Heart right ventricle (tissue), 12 donors: ENCODE data around the gene KRTAP4-5. TPM values are rescaled to one million over a fixed set of nuclear protein-coding genes. Genes with fewer than 3 reads are reported as not detected.

Experiments used
- polyA plus RNA-seq, 2 donors: library from polyadenylated mRNA; stranded (reverse); fragments of 200-250 nt; gene quantifications; one replicate each; pipeline ENCODE4 v1.2.3, GENCODE V29; 2013
- total RNA-seq, 10 donors: library from RNA; stranded (reverse); fragmentation: NEBNext Ultra II Directional in 3 of 10; extraction: Animal tissue kit (Norgen Biotek cat#: 25700) in 3 of 10; gene quantifications; one replicate each; pipeline versions ENCODE4 v1.2.1 to v1.2.4, GENCODE V29; 2021 to 2023
- donor health status: ischemic (EF 13 %, LVEDD 7.1; RV severe dilation, severe dysfunction).
- donor health status: healthy with polysubstance abuse.
- donor health status: DM: no; HTN: yes; CAD: no.
- donor health status: DM: no; HTN: no; CAD: no.
- donor health status: ischemic (EF 25% LVEDD 6.9; RV normal size, moderate dysfunction).
- donor health status: ischemic (EF 25% LVEDD 5.7; RV mildly dilated, moderate dysfunction).
- donor health status: healthy.
- donor health status: nonischemic (EF 11% LVEDD 7.7; RV severe dilation, severe dysfunction).
- donor health status: DM: yes; HTN: yes; CAD: no.
- donor health status: PGD.
- donor health status: ischemic (EF 29% LVEDD 5.4; RV normal size, mild dysfunction).
- donor health status: nonischemic (EF 23%, LVEDD 6.1; RV moderate dilation, normal function).

Gene KRTAP4-5
- total and polyA plus RNA-seq, 12 donors = not detected

Other genes with a start within 250 kb of the KRTAP4-5 start
Only the 30 nearest of the 40 such genes appear.
- not detected for gene KRTAP3-2, start 149.9 kb downstream of the KRTAP4-5 start, total RNA-seq
- not detected for gene KRTAP3-2, start 149.9 kb downstream of the KRTAP4-5 start, polyA plus RNA-seq
- gene KRTAP3-1, start 140.7 kb downstream of the KRTAP4-5 start, total RNA-seq = not detected
- not detected for gene KRTAP3-1, start 140.7 kb downstream of the KRTAP4-5 start, polyA plus RNA-seq
- gene KRTAP1-5, start 122.6 kb downstream of the KRTAP4-5 start, total RNA-seq = not detected
- not detected for gene KRTAP1-5, start 122.6 kb downstream of the KRTAP4-5 start, polyA plus RNA-seq
- not detected for gene KRTAP1-4, start 119.6 kb downstream of the KRTAP4-5 start, total RNA-seq
- gene KRTAP1-4, start 119.6 kb downstream of the KRTAP4-5 start, polyA plus RNA-seq = not detected
- gene KRTAP1-3, start 115.0 kb downstream of the KRTAP4-5 start, total RNA-seq = not detected
- gene KRTAP1-3, start 115.0 kb downstream of the KRTAP4-5 start, polyA plus RNA-seq = not detected
- not detected for gene KRTAP1-1, start 108.4 kb downstream of the KRTAP4-5 start, total RNA-seq
- not detected for gene KRTAP1-1, start 108.4 kb downstream of the KRTAP4-5 start, polyA plus RNA-seq
- not detected for gene KRTAP2-1, start 102.5 kb downstream of the KRTAP4-5 start, total RNA-seq
- gene KRTAP2-1, start 102.5 kb downstream of the KRTAP4-5 start, polyA plus RNA-seq = not detected
- not detected for gene KRTAP2-2, start 94.6 kb downstream of the KRTAP4-5 start, total RNA-seq
- gene KRTAP2-2, start 94.6 kb downstream of the KRTAP4-5 start, polyA plus RNA-seq = not detected
- gene KRTAP2-3, start 89.7 kb downstream of the KRTAP4-5 start, total RNA-seq = not detected
- gene KRTAP2-3, start 89.7 kb downstream of the KRTAP4-5 start, polyA plus RNA-seq = not detected
- not detected for gene KRTAP2-4, start 83.9 kb downstream of the KRTAP4-5 start, total RNA-seq
- not detected for gene KRTAP2-4, start 83.9 kb downstream of the KRTAP4-5 start, polyA plus RNA-seq
- not detected for gene KRTAP4-7, start 65.7 kb downstream of the KRTAP4-5 start, total RNA-seq
- not detected for gene KRTAP4-7, start 65.7 kb downstream of the KRTAP4-5 start, polyA plus RNA-seq
- gene KRTAP4-8, start 51.7 kb downstream of the KRTAP4-5 start, total RNA-seq = not detected
- not detected for gene KRTAP4-8, start 51.7 kb downstream of the KRTAP4-5 start, polyA plus RNA-seq
- gene KRTAP4-16, start 47.6 kb downstream of the KRTAP4-5 start, total RNA-seq = not detected
- not detected for gene KRTAP4-16, start 47.6 kb downstream of the KRTAP4-5 start, polyA plus RNA-seq
- gene KRTAP4-9, start 44.4 kb downstream of the KRTAP4-5 start, total RNA-seq = not detected
- gene KRTAP4-9, start 44.4 kb downstream of the KRTAP4-5 start, polyA plus RNA-seq = not detected
- not detected for gene KRTAP4-11, start 31.5 kb downstream of the KRTAP4-5 start, total RNA-seq
- gene KRTAP4-11, start 31.5 kb downstream of the KRTAP4-5 start, polyA plus RNA-seq = not detected
- gene KRTAP4-12, start 25.6 kb downstream of the KRTAP4-5 start, total RNA-seq = not detected
- gene KRTAP4-12, start 25.6 kb downstream of the KRTAP4-5 start, polyA plus RNA-seq = not detected
- not detected for gene KRTAP4-6, start 9.3 kb downstream of the KRTAP4-5 start, total RNA-seq
- gene KRTAP4-6, start 9.3 kb downstream of the KRTAP4-5 start, polyA plus RNA-seq = not detected
- not detected for gene KRTAP4-4, start 10.9 kb upstream of the KRTAP4-5 start, total RNA-seq
- gene KRTAP4-4, start 10.9 kb upstream of the KRTAP4-5 start, polyA plus RNA-seq = not detected
- not detected for gene KRTAP4-3, start 18.4 kb upstream of the KRTAP4-5 start, total RNA-seq
- not detected for gene KRTAP4-3, start 18.4 kb upstream of the KRTAP4-5 start, polyA plus RNA-seq
- gene KRTAP4-2, start 28.4 kb upstream of the KRTAP4-5 start, total RNA-seq = not detected
- not detected for gene KRTAP4-2, start 28.4 kb upstream of the KRTAP4-5 start, polyA plus RNA-seq
- not detected for gene KRTAP4-1, start 35.1 kb upstream of the KRTAP4-5 start, total RNA-seq
- not detected for gene KRTAP4-1, start 35.1 kb upstream of the KRTAP4-5 start, polyA plus RNA-seq
- not detected for gene KRTAP9-1, start 40.1 kb upstream of the KRTAP4-5 start, total RNA-seq
- not detected for gene KRTAP9-1, start 40.1 kb upstream of the KRTAP4-5 start, polyA plus RNA-seq
- gene KRTAP9-2, start 76.8 kb upstream of the KRTAP4-5 start, total RNA-seq = not detected
- gene KRTAP9-2, start 76.8 kb upstream of the KRTAP4-5 start, polyA plus RNA-seq = not detected
- gene KRTAP9-3, start 82.6 kb upstream of the KRTAP4-5 start, total RNA-seq = not detected
- not detected for gene KRTAP9-3, start 82.6 kb upstream of the KRTAP4-5 start, polyA plus RNA-seq
- gene KRTAP9-8, start 88.2 kb upstream of the KRTAP4-5 start, total RNA-seq = not detected
- gene KRTAP9-8, start 88.2 kb upstream of the KRTAP4-5 start, polyA plus RNA-seq = not detected
- not detected for gene KRTAP9-4, start 99.9 kb upstream of the KRTAP4-5 start, total RNA-seq
- not detected for gene KRTAP9-4, start 99.9 kb upstream of the KRTAP4-5 start, polyA plus RNA-seq
- gene KRTAP9-9, start 105.6 kb upstream of the KRTAP4-5 start, total RNA-seq = not detected
- not detected for gene KRTAP9-9, start 105.6 kb upstream of the KRTAP4-5 start, polyA plus RNA-seq
- gene KRTAP9-6, start 115.6 kb upstream of the KRTAP4-5 start, total RNA-seq = not detected
- not detected for gene KRTAP9-6, start 115.6 kb upstream of the KRTAP4-5 start, polyA plus RNA-seq
- gene KRTAP9-7, start 125.9 kb upstream of the KRTAP4-5 start, total RNA-seq = not detected
- not detected for gene KRTAP9-7, start 125.9 kb upstream of the KRTAP4-5 start, polyA plus RNA-seq
- not detected for gene KRTAP29-1, start 153.0 kb upstream of the KRTAP4-5 start, total RNA-seq
- gene KRTAP29-1, start 153.0 kb upstream of the KRTAP4-5 start, polyA plus RNA-seq = not detected